ENCODE results near the gene INTS15. TPM values are rescaled to one million over a fixed set of nuclear protein-coding genes. Genes with fewer than 3 reads are reported as not detected.

Gene INTS15
- total RNA-seq, 1 experiment from 2014 or later, result 24.3 TPM

- H3K79me2 ChIP-seq (ENCODE audit: insufficient read depth, low read length), result no peaks in the 10 kb centered on the region
- H3K4me3 ChIP-seq (replicated peaks in 1 of 2; ENCODE audit: low read depth in 1 of 2, low read length in 2 of 2), result no peak overlapping the region
- DNase-seq (ENCODE audit: low read depth, low spot score), result no peak
- ChIA-PET CTCF (no interaction called here), POLR2A (no interaction called here), RAD21 (ENCODE audit: low non-redundant PET in 1 of 2, low total read pairs in 2 of 2, uncharacterized antibody in 2 of 2, unreplicated experiment in 2 of 2) (no interaction called here)
- no peak overlapping the region for H3K27ac ChIP-seq (ENCODE audit: low read depth, low read length)
- H3K4me2 ChIP-seq (ENCODE audit: low read length), result no peak overlapping the region
- H3K36me3 ChIP-seq (ENCODE audit: control insufficient read depth in 1 of 2, insufficient read depth in 2 of 2, low read length in 2 of 2), result peaks cover 3 to 19% of the 10 kb centered on the region in 2 experiments; a peak in 3 of 4 replicates
- no peak overlapping the region for H2AFZ ChIP-seq (ENCODE audit: low read depth, low read length, poor library complexity, severe bottlenecking)
- H3K4me1 ChIP-seq (ENCODE audit: control insufficient read depth in 1 of 2, insufficient read depth in 2 of 2, low read length in 2 of 2), result no peaks in the 10 kb centered on the region
- no peaks in the 10 kb centered on the region for H3K9me2 ChIP-seq (ENCODE audit: insufficient read depth)
- no peaks in the 10 kb centered on the region for H3K27me3 ChIP-seq (ENCODE audit: insufficient read depth, low read length)
- no peak; the same call in 1 of the 2 replicates for ATAC-seq
- no peak overlapping the region for H3K9ac ChIP-seq (ENCODE audit: low read length)
- TF ChIP-seq CTCF (IDR thresholded peaks at IDR 0.05 in 2 of 3, conservative IDR thresholded peaks at IDR 0.05 in 1 of 3; ENCODE audit: borderline replicate concordance in 1 of 3, insufficient read depth in 1 of 3, low read depth in 2 of 3, low read length in 2 of 3), result no peak
- TF ChIP-seq ZFX (IDR thresholded peaks at IDR 0.05), result no peak
- no peak for TF ChIP-seq MAX (IDR thresholded peaks at IDR 0.05)
- no peak for TF ChIP-seq POLR2A (IDR thresholded peaks at IDR 0.05; ENCODE audit: borderline replicate concordance, extremely low read depth, insufficient read depth, insufficient read length)
- no peak for TF ChIP-seq REST (IDR thresholded peaks at IDR 0.05; ENCODE audit: low read depth)
- no peak for TF ChIP-seq EGR1 (IDR thresholded peaks at IDR 0.05; ENCODE audit: low read depth)
- no peak for TF ChIP-seq FOSL1 (IDR thresholded peaks at IDR 0.05; ENCODE audit: low read depth)
- TF ChIP-seq JUND (IDR thresholded peaks at IDR 0.05), result no peak
- no peak for TF ChIP-seq SP1 (IDR thresholded peaks at IDR 0.05; ENCODE audit: low read depth)
- TF ChIP-seq CEBPB (IDR thresholded peaks at IDR 0.05; ENCODE audit: low read depth), result no peak
- TF ChIP-seq EZH2phosphoT487 (IDR thresholded peaks at IDR 0.05; ENCODE audit: borderline replicate concordance), result no peak
- TF ChIP-seq POLR2AphosphoS5 (IDR thresholded peaks at IDR 0.05; ENCODE audit: low read depth, low read length), result no peak
- TF ChIP-seq ATF3 (IDR thresholded peaks at IDR 0.05), result no peak
- TF ChIP-seq TCF7L2 (IDR thresholded peaks at IDR 0.05; ENCODE audit: borderline replicate concordance, extremely low read depth, insufficient read depth, insufficient read length), result no peak
- H3K9me3 ChIP-seq (ENCODE audit: control insufficient read depth in 1 of 2, insufficient read depth in 1 of 2, low read depth in 1 of 2, low read length in 2 of 2), result no peaks in the 10 kb centered on the region; a peak in 1 of 4 replicates
- no peaks in the 10 kb centered on the region for H4K20me1 ChIP-seq (ENCODE audit: insufficient read depth)
- TSS peak; percentile 39 for BruUV-seq (replicated peaks)
- intact Hi-C loops (cut with micrococcal nuclease), result no loop called here
Measured at GRCh38 chr7:6655636-6656385, 66.0 kb downstream of the INTS15 start.

Data from HCT116 (cell line).